H9 (cell line): ENCODE results near the gene NFKBIA. TPM values are rescaled to one million over a fixed set of nuclear protein-coding genes. Genes with fewer than 3 reads are reported as not detected.

Experiments used
- DNase-seq: peaks from one replicate; pipeline ENCODE4 v3.0.0-alpha.2; 2017
- H2AFZ ChIP-seq: one replicate; pipeline ENCODE4 v1.6.1; 2013; ENCODE audit warnings: mild to moderate bottlenecking, low read length, control low read depth, moderate library complexity
- H2AK5ac ChIP-seq: 2 replicates; pipeline ENCODE4 v1.6.1; 2013; ENCODE audit warnings: low read length, control low read depth, mixed read lengths; ENCODE audit not compliant: insufficient read length
- H2BK120ac ChIP-seq: one replicate; pipeline ENCODE4 v1.6.1; 2013; ENCODE audit warnings: low read depth, mild to moderate bottlenecking, low read length, control low read depth, inconsistent platforms; ENCODE audit not compliant: poor library complexity, severe bottlenecking
- H2BK12ac ChIP-seq: 2 replicates; pipeline ENCODE4 v1.6.1; 2013; ENCODE audit warnings: low read length, control low read depth, mixed read lengths, low read depth; ENCODE audit not compliant: insufficient read length
- H2BK15ac ChIP-seq: 2 replicates; pipeline ENCODE4 v1.6.1; 2013; ENCODE audit warnings: low read depth, low read length, control low read depth
- H2BK20ac ChIP-seq: one replicate; pipeline ENCODE4 v1.6.1; 2013; ENCODE audit warnings: low read depth, mild to moderate bottlenecking, low read length, control low read depth, inconsistent platforms; ENCODE audit not compliant: poor library complexity, severe bottlenecking
- H2BK5ac ChIP-seq: 2 replicates; pipeline ENCODE4 v1.6.1; 2013; ENCODE audit warnings: low read length, control low read depth, mixed read lengths; ENCODE audit not compliant: insufficient read length
- H3K14ac ChIP-seq: 2 replicates; pipeline ENCODE4 v1.6.1; 2013; ENCODE audit warnings: low read length, control low read depth; ENCODE audit not compliant: insufficient read depth
- H3K18ac ChIP-seq: 2 replicates; pipeline ENCODE4 v1.6.1; 2013; ENCODE audit warnings: low read depth, mild to moderate bottlenecking, mixed read lengths, low read length, control low read depth; ENCODE audit not compliant: insufficient read length
- H3K23ac ChIP-seq: 2 replicates; pipeline ENCODE4 v1.6.1; 2013; ENCODE audit warnings: low read length, control low read depth, mixed read lengths, low read depth; ENCODE audit not compliant: insufficient read length
- H3K23me2 ChIP-seq: 2 replicates; pipeline ENCODE4 v1.6.1; 2013; ENCODE audit warnings: low read depth, mild to moderate bottlenecking, mixed read lengths, low read length, control low read depth; ENCODE audit not compliant: insufficient read length, poor library complexity, severe bottlenecking
- H3K27ac ChIP-seq: 2 replicates; pipeline ENCODE4 v1.5.1; 2013; ENCODE audit warnings: low read length, control low read depth, mixed read lengths, low read depth; ENCODE audit not compliant: insufficient read length
- H3K27me3 ChIP-seq: 2 replicates; pipeline ENCODE4 v1.6.1; 2013; ENCODE audit warnings: low read length, control low read depth, inconsistent platforms; ENCODE audit not compliant: insufficient read depth
- H3K4ac ChIP-seq: 2 replicates; pipeline ENCODE4 v1.6.1; 2013; ENCODE audit warnings: low read depth, mild to moderate bottlenecking, control low read depth, inconsistent platforms, low read length, moderate library complexity
- H3K4me1 ChIP-seq: 2 replicates; pipeline ENCODE4 v1.6.1; 2013; ENCODE audit warnings: low read length, control low read depth, inconsistent platforms; ENCODE audit not compliant: insufficient read depth
- H3K4me2 ChIP-seq: 2 replicates; pipeline ENCODE4 v1.6.1; 2013; ENCODE audit warnings: low read length, control low read depth, mixed read lengths; ENCODE audit not compliant: insufficient read length, insufficient read depth
- H3K56ac ChIP-seq: 2 replicates; pipeline ENCODE4 v1.6.1; 2013; ENCODE audit warnings: low read depth, mild to moderate bottlenecking, mixed read lengths, low read length, control low read depth; ENCODE audit not compliant: insufficient read length
- H3K79me1 ChIP-seq: 2 replicates; pipeline ENCODE4 v1.6.1; 2013; ENCODE audit warnings: low read depth, mild to moderate bottlenecking, moderate library complexity, low read length, control low read depth, inconsistent platforms; ENCODE audit not compliant: insufficient read depth, poor library complexity, severe bottlenecking
- H3K79me2 ChIP-seq: 2 replicates; pipeline ENCODE4 v1.6.1; 2013; ENCODE audit warnings: low read length, control low read depth, inconsistent platforms; ENCODE audit not compliant: insufficient read depth
- H3K9ac ChIP-seq: 2 replicates; pipeline ENCODE4 v1.6.1; 2013; ENCODE audit warnings: low read length, control low read depth, mixed read lengths; ENCODE audit not compliant: insufficient read length; ENCODE audit errors: extremely low read depth
- H3K9me3 ChIP-seq: one replicate; pipeline ENCODE4 v1.6.1; 2013; ENCODE audit warnings: low read depth, low read length, inconsistent platforms; ENCODE audit not compliant: control insufficient read depth
- H3T11ph ChIP-seq: one replicate; pipeline ENCODE4 v1.6.1; 2013; ENCODE audit warnings: mild to moderate bottlenecking, low read length, control low read depth, inconsistent platforms
- H4K20me1 ChIP-seq: one replicate; pipeline ENCODE4 v1.6.1; 2013; ENCODE audit not compliant: control insufficient read depth, insufficient read length, insufficient read depth
- H4K5ac ChIP-seq: 2 replicates; pipeline ENCODE4 v1.6.1; 2013; ENCODE audit warnings: low read depth, mild to moderate bottlenecking, mixed read lengths, low read length, control low read depth; ENCODE audit not compliant: insufficient read length
- H4K8ac ChIP-seq: replicated peaks from 2 replicates; pipeline ENCODE4 v1.6.1; 2013; ENCODE audit warnings: low read length, control low read depth, mixed read lengths, low read depth; ENCODE audit not compliant: insufficient read length
- H4K91ac ChIP-seq: 2 replicates; pipeline ENCODE4 v1.6.1; 2013; ENCODE audit warnings: low read depth, mild to moderate bottlenecking, moderate library complexity, mixed read lengths, low read length, control low read depth; ENCODE audit not compliant: insufficient read length
- H3K27ac Mint-ChIP-seq, 3 experiments: 2 replicates in 2 of 3; 3 replicates in 1 of 3; pipeline ENCODE4 v1.8.0; 2020 to 2021; ENCODE audit warnings: mixed read lengths in 3 of 3, mild to moderate bottlenecking in 1 of 3, moderate library complexity in 1 of 3
- H3K27me3 Mint-ChIP-seq: 2 replicates; pipeline ENCODE4 v1.8.0; 2021; ENCODE audit warnings: low read depth, mild to moderate bottlenecking, moderate library complexity, mixed read lengths
- H3K36me3 Mint-ChIP-seq, 3 experiments: 2 replicates in 2 of 3; 3 replicates in 1 of 3; pipeline ENCODE4 v1.8.0; 2020 to 2021; ENCODE audit warnings: low read depth in 3 of 3, mixed read lengths in 3 of 3; ENCODE audit not compliant: insufficient read depth in 1 of 3
- H3K4me1 Mint-ChIP-seq, 2 experiments: 2 replicates each; pipeline ENCODE4 v1.8.0; 2020; ENCODE audit warnings: mixed read lengths in 2 of 2
- H3K4me3 Mint-ChIP-seq, 2 experiments: 2 replicates in 1 of 2; 3 replicates in 1 of 2; pipeline ENCODE4 v1.8.0; 2020 to 2021; ENCODE audit warnings: mild to moderate bottlenecking in 2 of 2, mixed read lengths in 2 of 2, moderate library complexity in 1 of 2
- H3K9me3 Mint-ChIP-seq, 2 experiments: 2 replicates in 1 of 2; 3 replicates in 1 of 2; pipeline ENCODE4 v1.8.0; 2020; ENCODE audit warnings: mild to moderate bottlenecking in 2 of 2, mixed read lengths in 2 of 2, moderate library complexity in 1 of 2
- WGBS: extraction: QIAGEN DNeasy Blood & Tissue Kit; methylation state at CpG from one replicate; pipeline ENCODE4 v1.1.7; 2013; ENCODE audit warnings: missing lambda C conversion rate, low lambda C conversion rate, mixed read lengths; ENCODE audit not compliant: insufficient read length; ENCODE audit errors: extremely low coverage; 5-methylcytosine and 5-hydroxymethylcytosine counted together
- total RNA-seq: library from RNA; stranded (reverse); gene quantifications from 2 replicates; pipeline ENCODE4 v1.2.1, GENCODE V29; 2021
- TF ChIP-seq, protein P1 (sequence below): fragments of 200-600 bp; sonication (generic); conservative IDR thresholded peaks from 3 replicates; pipeline ENCODE4 v1.8.0; 2021; ENCODE audit warnings: antibody characterized with exemption, mild to moderate bottlenecking

NFKBIA gene
- total RNA-seq, 1 experiment from 2014 or later = 38.4 TPM

DNA sequence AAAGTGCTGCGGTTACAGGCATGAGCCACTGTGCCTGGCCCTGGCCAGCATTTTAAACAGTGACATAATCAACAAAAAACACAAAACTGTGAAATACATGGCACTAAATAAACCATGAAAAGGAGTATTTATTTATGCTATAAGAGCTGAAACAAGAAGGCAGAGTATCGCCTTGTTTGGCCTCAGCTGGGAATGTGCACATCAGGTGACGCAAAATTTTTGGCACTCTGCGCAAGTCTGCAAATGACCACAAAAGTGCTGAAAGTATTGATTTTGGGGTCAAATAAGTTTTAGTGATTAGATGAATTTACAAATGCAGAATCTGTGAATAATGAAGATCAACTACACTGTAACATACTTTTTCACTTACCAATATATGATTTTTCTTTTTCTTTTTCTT, 36.6 kb upstream of the NFKBIA start:
- H2BK12ac ChIP-seq = no peak overlapping the region
- no peak overlapping the region for H3K4me2 ChIP-seq
- H3K79me2 ChIP-seq = no peaks in the 10 kb centered on the region
- H3K56ac ChIP-seq = no peak overlapping the region
- H3K9ac ChIP-seq = no peak overlapping the region
- no peak overlapping the region for H2AFZ ChIP-seq
- H3K23me2 ChIP-seq = no peaks in the 10 kb centered on the region
- no peak overlapping the region for H3T11ph ChIP-seq
- H3K9me3 ChIP-seq = no peaks in the 10 kb centered on the region
- Mint-ChIP-seq H3K27ac (no peak overlapping the region), H3K36me3 (no peaks in the 10 kb centered on the region), H3K27me3 (no peaks in the 10 kb centered on the region), H3K4me3 (no peak overlapping the region), H3K4me1 (no peaks in the 10 kb centered on the region), H3K9me3 (peaks cover 0 to 2% of the 10 kb centered on the region in 2 experiments; a peak in 2 of 5 replicates)
- H4K20me1 ChIP-seq = no peaks in the 10 kb centered on the region
- DNase-seq = no peak
- no peaks in the 10 kb centered on the region for H3K4me1 ChIP-seq
- H4K8ac ChIP-seq = no peak overlapping the region
- H2BK120ac ChIP-seq = no peak overlapping the region
- no peaks in the 10 kb centered on the region for H3K27me3 ChIP-seq
- H2BK20ac ChIP-seq = no peak overlapping the region
- no peak overlapping the region for H3K23ac ChIP-seq
- no peaks in the 10 kb centered on the region for H3K79me1 ChIP-seq
- TF ChIP-seq, protein P1, sequence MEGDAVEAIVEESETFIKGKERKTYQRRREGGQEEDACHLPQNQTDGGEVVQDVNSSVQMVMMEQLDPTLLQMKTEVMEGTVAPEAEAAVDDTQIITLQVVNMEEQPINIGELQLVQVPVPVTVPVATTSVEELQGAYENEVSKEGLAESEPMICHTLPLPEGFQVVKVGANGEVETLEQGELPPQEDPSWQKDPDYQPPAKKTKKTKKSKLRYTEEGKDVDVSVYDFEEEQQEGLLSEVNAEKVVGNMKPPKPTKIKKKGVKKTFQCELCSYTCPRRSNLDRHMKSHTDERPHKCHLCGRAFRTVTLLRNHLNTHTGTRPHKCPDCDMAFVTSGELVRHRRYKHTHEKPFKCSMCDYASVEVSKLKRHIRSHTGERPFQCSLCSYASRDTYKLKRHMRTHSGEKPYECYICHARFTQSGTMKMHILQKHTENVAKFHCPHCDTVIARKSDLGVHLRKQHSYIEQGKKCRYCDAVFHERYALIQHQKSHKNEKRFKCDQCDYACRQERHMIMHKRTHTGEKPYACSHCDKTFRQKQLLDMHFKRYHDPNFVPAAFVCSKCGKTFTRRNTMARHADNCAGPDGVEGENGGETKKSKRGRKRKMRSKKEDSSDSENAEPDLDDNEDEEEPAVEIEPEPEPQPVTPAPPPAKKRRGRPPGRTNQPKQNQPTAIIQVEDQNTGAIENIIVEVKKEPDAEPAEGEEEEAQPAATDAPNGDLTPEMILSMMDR = no peak
- no peak overlapping the region for H2BK15ac ChIP-seq
- H2AK5ac ChIP-seq = no peak overlapping the region
- H3K27ac ChIP-seq = no peak overlapping the region
- H3K4ac ChIP-seq = no peak overlapping the region
- no peak overlapping the region for H3K18ac ChIP-seq
- H3K14ac ChIP-seq = no peak overlapping the region
- H2BK5ac ChIP-seq = no peak overlapping the region
- H4K5ac ChIP-seq = no peak overlapping the region
- no CpG with 5 or more reads among the region's 4 CpGs for WGBS
- no peak overlapping the region for H4K91ac ChIP-seq
